ENCODE measurements around the gene BRD4.

DNA sequence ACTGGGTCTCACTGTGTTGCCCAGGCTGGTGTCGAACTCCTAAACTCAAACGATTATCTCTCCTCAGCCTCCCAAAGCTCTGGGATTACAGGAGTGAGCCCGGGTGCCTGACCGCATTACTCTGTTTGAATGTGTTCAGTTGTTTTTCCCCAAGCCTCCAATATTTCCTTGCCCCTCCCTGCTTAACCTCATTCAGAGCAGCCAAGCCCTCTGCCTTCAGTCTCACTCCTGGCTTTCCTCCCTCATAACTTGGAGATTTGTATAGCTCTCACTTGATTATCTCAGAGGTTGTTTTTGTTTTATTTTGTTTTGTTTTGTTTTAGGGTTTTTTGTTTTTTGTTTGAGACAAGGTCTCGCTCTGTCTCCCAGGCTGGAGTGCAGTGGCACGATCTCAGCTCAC, 111.5 kb downstream of the BRD4 start:
- TF ChIP-seq CTCF (IDR thresholded peaks at IDR 0.05), result no peak
- TF ChIP-seq POLR2A (IDR thresholded peaks at IDR 0.05), result no peak

All from Peyer's patch (tissue), 4 donors.